Activated CD8-positive, alpha-beta memory T cell treated with anti-CD3 and anti-CD28 coated beads for 1 hour (primary cell): Measurements from ENCODE around the gene GSPT2.
"Not testable (repeated sequence)": the region's sequence is repeated elsewhere in the genome, so short reads cannot be mapped to it uniquely, and the experiment has no call there.

ENCODE experiments used
- DNase-seq, 2 donors: peaks; one replicate each; pipeline ENCODE4 v3.0.0-alpha.2; 2020; ENCODE audit warnings: low read depth in 1 of 2; ENCODE audit errors: extremely low read depth in 1 of 2

GSPT2 gene

DNA sequence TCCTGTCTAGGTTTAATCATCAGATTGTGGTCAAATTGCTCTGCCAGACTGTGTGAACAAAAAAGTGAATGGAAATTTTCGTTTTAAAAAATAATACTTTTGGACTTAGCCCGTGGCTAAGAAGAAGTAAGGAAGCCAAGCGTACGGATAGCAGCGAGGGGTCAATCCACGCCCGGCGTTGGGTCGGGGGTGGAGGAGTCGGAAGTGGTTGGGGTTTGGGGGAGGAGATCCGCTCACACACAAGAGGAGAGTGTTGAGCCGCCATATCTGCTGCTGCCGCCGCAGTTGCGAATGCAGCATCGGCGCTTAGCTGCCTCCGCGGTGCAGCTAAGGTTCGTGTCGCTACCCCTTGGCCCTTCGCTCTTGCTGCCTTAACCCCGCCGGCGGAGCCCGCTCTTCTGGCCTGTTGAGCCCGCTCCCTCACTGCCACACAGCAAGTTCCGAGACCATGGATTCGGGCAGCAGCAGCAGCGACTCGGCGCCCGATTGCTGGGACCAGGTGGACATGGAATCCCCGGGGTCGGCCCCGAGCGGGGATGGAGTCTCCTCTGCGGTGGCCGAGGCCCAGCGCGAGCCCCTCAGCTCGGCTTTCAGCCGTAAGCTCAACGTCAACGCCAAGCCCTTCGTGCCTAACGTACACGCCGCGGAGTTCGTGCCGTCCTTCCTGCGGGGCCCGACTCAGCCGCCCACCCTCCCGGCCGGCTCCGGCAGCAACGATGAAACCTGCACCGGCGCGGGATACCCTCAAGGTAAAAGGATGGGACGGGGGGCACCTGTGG is at the start of gene GSPT2:
GSPT2 (plus strand) TSS at position 264 of the 779 bp plus-strand sequence; CDS start at position 449, 185 bp downstream.
- peak in 1 of 2 donors; percentile 25 for DNase-seq

DNA sequence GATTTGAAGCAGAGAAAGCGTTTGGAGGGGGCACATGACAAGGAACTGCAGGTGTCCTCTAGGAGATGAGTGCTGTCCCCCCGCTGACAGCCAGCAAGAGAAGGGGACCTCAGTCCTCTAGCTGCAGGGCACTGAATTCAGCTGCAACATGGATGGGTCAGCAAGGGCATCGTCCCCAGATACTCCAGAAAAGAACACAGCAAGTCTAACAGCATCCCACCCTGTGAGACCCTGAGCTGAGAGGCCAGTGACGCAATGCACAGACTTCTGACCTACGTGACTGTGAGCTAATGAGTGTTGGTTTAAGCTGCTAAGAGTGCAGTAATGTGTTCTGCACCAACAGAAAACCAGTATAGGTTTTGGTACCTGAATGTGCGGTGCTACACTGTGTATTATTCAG is 49.0 kb upstream of the GSPT2 start:
- DNase-seq: no peak

DNA sequence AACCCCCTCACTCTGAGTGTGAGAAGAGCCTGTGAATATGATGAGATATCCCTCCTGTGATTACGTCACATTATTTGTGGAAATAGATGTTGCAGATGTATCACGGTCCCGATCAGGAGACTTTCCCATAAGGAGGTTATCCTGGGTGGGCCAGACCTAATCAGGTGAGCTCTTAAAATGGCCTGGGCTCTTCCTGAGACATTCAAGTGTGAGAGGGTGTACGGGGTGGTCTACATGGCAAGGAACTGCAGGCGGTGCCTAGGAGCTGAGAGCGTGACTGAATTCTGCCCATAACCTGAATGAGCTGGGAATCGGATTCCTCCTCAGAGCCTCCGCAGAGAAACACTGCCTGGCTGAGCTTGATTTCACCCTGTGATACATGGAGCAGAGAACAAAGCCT is 45.8 kb upstream of the GSPT2 start:
- DNase-seq: no peak

DNA sequence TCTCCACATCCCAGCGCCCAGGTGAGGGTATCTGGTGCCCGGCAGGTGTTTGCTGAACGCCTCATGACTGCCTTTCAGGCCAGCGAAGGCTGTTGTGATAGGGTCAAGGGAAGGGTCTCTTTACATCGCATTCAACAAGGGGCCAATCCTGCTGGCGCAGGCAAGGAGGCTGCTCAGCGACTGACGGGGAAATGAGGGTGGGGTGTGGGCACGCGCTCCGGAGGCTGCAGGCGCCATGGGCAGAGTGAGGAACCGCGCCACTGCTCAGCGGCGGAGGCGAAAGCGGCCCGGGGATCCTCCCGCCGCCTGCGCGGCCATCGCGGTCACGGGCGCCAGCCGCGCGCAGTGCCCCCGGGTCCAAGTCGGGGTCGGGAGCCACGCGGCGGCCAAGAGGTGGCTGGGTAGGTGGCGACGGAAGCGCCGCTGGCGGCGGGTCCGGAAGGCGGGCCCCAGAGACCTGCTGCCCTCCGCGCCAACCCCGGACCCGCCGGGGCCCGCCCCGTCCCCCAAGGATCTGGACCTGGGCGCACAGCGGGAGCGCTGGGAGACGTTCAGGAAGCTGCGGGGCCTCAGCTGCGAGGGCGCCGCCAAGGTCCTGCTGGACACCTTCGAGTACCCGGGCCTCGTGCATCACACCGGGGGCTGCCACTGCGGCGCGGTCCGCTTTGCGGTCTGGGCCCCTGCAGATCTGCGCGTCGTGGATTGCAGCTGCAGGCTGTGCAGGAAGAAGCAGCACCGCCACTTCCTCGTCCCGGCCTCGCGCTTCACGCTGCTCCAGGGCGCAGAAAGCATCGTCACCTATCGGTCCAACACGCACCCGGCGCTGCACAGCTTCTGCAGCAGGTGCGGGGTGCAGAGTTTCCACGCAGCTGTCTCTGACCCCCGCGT is 32.7 kb upstream of the GSPT2 start, which contains the start of gene CENPVL1:
CENPVL1 (plus strand) TSS at position 236 of the 888 bp plus-strand sequence; CDS start at position 236, 0 bp downstream.
- DNase-seq: not testable (repeated sequence)

DNA sequence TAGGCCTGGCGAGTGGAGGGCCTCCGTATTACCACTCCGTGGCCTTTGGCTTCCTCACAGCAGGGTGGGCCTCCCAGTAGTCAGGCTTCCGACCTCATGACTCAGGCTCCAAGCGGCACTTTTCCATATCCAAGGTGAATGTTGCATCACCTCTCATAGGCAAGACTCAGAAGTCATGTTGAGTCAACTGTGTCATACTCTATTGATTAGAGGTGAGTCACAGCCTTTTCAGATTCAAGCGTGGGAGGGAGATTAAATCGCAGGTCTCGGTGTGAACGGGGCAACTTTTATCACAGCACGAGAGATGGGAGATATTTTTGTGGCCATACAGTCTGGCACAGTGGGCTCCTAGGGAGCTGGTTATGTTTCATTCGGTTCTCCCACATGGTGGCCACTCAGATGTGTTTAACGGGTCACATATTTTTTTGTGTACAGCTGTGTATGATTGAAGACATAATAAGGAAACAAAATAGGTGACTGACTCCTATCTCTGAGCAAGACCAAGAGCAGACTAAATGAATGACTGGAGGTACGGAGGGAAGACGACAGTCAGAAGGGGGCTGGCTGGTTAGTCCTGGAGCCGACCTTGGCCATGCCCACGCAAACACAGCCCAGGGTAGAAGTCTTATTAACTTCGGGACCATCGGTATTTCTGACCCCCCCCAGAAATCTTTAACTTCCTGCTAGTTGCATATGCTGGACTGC is 30.1 kb upstream of the GSPT2 start:
- DNase-seq: not testable (repeated sequence)

DNA sequence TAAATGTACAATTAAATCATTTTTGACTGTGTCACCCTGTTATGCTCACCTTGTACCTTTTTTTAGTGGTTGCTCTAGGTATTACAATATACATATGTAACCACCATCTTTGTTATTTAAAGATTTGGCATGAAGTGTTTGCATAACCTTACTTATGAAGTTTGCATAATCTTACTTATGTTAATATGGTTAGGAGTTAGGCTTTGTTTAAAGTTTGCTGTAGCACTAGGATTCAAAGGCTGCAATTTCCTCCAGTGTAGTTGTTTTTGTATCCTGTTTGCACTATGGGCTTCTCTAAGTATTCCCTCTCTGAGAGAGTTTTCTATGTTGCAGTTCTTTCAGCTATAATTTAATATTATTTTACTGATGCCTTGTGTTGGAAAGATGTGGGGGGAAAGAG is 15.0 kb upstream of the GSPT2 start:
- DNase-seq: no peak

DNA sequence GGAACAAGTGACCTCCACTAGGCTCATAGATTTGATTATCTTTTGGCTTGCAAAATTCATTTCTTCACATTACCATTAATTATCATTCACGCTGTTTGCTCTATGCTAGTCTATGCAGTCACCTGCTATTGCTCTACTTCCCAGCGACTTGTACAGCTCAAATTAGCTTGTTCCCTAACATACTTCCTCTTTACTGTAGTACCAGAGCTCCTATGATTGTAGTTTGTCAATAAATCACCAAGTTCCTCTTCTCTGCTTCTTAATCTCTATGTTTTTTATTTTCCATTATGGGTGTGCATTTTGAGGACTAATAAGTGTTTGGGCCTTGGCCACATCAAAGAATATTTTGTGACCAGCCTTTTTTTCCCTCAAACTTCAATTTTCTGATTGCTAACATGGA is 6.2 kb upstream of the GSPT2 start:
- DNase-seq: no peak

DNA sequence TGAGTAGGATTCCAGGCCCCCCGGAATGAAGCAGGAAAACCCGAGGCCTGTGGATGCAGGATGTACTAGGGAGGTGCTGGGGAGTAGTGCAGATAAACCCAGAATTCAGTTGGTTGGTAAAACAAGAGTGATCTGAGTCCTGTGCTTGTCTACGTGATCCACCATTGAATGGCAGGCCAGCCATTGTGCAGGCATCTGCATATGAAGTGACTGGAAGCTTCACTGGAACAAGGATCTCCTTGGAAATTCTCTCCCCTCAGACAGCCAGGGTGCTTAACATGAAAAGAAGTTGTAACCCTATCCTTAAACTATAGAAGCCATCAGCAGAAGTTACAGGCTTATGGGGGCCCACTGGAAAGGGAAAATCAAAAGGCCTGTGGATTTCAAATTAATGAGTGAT is 656 bp upstream of the GSPT2 start:
- DNase-seq: no peak

DNA sequence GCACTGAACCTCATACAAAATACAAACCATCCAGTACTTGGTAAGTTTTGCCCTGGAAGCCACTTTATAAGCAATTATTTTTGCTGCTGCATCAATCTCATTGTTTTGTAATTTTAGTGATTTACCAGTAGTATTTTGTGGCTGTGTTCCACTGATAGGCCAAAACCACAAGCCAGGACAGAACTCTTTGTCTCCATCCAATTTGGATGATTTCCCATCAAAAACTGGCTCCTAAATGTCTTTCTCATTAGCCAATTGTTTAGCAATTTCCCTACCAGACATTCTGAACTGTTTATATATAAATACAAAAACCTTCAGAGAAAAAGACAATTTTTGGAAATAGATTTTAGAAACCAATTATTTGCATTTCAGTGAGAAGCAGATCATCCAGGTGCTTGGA is 4.4 kb downstream of the GSPT2 start:
- DNase-seq: no peak

DNA sequence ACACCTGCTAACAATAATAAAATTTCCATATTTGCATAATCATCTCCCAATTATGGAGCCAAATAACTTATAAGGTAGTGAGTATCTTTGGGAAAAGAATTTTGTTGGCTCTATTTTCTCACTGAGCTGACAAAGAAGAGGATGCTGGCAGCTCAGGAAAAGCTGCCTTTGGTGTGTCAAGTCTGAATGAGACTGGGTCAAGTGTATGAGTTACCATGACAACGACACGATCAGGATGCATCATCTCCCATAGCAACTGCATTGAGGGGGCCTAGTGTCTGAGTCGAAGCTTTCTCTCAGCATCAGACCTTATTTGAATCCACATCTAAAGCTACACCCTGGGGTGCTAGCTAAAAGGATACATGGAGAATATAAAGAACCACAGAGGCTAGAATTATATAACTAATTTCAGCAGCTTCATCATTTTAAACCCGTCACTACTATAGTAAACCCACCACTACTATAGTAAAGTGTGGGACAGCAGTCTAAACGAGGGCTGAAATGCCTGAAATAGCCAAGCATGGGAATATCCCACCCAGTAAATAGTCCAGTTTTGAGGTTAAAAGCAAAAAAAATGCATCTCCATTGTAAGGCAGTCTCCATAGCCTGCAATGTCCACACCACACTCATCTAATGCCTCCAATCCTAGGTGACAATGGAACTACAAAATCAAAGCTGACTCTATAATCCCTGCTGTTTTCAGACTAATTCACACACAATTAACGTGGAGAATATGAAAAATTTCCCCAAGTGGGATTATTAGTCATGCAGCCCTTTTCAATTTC is 16.0 kb downstream of the GSPT2 start:
- no peak for DNase-seq

DNA sequence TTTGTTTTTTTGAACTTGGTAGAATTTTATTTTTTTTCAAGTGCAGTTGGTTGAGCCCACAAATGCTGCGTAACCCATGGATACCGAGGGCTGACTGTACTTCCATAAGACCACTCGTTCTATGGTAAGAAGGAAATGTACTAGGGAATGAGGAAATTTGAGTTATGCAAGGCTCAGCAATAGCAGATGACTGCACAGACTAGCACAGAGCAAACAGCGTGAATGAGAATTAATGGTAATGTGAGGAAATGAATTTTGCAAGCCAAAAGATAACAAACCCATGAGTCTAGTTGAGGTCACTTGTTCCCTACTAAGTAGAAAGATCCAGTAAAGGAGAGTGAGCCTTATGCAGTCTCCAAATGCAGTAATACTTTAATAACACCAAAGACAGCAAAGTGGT is 17.4 kb downstream of the GSPT2 start:
- no peak for DNase-seq

DNA sequence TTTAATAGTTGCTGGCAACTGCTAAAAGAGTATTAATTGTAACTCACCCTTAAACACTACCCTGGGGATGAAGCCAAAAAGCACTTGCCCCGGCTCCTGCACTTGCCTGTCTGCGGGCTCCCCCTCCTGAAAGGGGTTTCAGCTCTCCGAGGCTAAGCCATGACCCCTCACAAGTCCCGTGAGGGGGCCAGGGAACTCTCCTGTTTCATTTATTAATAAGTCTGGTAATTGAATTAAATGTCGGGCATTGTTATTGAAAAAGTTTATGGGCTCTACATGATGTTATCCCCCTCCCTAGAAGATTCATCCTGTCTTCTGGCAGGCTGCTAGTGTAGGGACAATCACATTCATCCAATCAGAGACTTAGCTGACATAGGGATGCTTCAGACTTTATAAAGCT is 23.3 kb downstream of the GSPT2 start:
- DNase-seq: no peak

DNA sequence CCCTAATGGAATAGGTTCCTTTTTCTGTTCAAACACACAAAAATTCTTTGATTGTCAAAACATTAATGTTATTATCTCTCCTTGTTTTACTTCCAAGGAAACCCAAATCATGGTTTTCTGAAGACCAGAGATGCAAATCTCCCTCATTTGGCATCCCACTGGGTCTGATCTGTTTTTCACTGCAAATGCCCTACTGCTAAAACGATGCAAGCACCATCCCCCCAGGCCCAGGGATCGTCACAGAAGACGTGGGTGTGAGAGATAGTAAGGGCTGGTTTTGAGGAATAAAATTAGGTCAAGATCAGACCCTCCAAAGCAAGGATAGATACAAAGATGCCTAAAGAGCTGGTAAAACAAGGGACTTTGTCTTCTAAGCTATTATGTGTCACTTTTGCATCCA is 33.6 kb downstream of the GSPT2 start:
- no peak for DNase-seq

DNA sequence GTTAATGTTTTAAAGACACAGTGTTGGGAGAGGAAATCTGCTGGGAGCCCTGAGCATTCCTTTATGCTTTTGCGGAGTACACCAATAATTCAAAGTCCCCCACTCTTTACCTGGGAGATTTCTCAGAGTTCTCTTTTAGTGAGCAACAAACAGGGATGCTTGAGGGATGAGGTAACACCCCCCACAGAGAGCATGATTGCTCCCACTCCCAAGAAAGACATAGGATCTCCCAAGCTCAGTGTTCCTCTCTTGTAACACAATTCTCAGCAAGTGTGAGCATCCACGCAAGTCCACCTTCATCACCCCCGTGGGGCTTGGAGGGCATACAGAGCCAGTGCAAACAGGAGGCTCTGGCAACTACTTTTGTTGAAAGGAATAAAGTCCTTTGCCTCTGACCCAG is 36.1 kb downstream of the GSPT2 start:
- no peak for DNase-seq

DNA sequence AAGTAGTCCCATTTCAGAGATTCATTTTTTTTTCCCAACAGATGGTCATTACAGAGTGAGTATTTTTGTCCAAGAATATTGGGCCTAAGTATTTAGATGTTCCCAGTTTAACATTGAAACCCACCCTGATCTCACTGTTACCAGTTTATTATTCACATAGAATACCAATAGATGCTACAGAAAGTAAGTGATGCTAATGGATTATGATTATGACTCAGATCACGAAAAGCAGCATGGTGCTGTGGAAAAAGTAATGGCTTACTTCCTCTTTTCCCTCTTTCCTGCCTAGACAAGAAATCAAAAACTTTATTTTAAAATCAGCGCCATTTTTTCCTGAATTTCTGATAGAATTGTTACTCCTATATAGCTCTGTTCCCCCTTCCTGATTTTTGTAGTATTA is 51.9 kb downstream of the GSPT2 start:
- no peak for DNase-seq
